H9 (cell line): ENCODE data around the gene LPP. TPM values are rescaled to one million over a fixed set of nuclear protein-coding genes. Genes with fewer than 3 reads are reported as not detected.

ENCODE experiments used
- DNase-seq: peaks from one replicate; pipeline ENCODE4 v3.0.0-alpha.2; 2017
- H2AFZ ChIP-seq: one replicate; pipeline ENCODE4 v1.6.1; 2013; ENCODE audit warnings: mild to moderate bottlenecking, low read length, control low read depth, moderate library complexity
- H2AK5ac ChIP-seq: 2 replicates; pipeline ENCODE4 v1.6.1; 2013; ENCODE audit warnings: low read length, control low read depth, mixed read lengths; ENCODE audit not compliant: insufficient read length
- H2BK120ac ChIP-seq: one replicate; pipeline ENCODE4 v1.6.1; 2013; ENCODE audit warnings: low read depth, mild to moderate bottlenecking, low read length, control low read depth, inconsistent platforms; ENCODE audit not compliant: poor library complexity, severe bottlenecking
- H2BK12ac ChIP-seq: 2 replicates; pipeline ENCODE4 v1.6.1; 2013; ENCODE audit warnings: low read length, control low read depth, mixed read lengths, low read depth; ENCODE audit not compliant: insufficient read length
- H2BK15ac ChIP-seq: 2 replicates; pipeline ENCODE4 v1.6.1; 2013; ENCODE audit warnings: low read depth, low read length, control low read depth
- H2BK20ac ChIP-seq: one replicate; pipeline ENCODE4 v1.6.1; 2013; ENCODE audit warnings: low read depth, mild to moderate bottlenecking, low read length, control low read depth, inconsistent platforms; ENCODE audit not compliant: poor library complexity, severe bottlenecking
- H2BK5ac ChIP-seq: 2 replicates; pipeline ENCODE4 v1.6.1; 2013; ENCODE audit warnings: low read length, control low read depth, mixed read lengths; ENCODE audit not compliant: insufficient read length
- H3K14ac ChIP-seq: 2 replicates; pipeline ENCODE4 v1.6.1; 2013; ENCODE audit warnings: low read length, control low read depth; ENCODE audit not compliant: insufficient read depth
- H3K18ac ChIP-seq: 2 replicates; pipeline ENCODE4 v1.6.1; 2013; ENCODE audit warnings: low read depth, mild to moderate bottlenecking, mixed read lengths, low read length, control low read depth; ENCODE audit not compliant: insufficient read length
- H3K23ac ChIP-seq: 2 replicates; pipeline ENCODE4 v1.6.1; 2013; ENCODE audit warnings: low read length, control low read depth, mixed read lengths, low read depth; ENCODE audit not compliant: insufficient read length
- H3K23me2 ChIP-seq: 2 replicates; pipeline ENCODE4 v1.6.1; 2013; ENCODE audit warnings: low read depth, mild to moderate bottlenecking, mixed read lengths, low read length, control low read depth; ENCODE audit not compliant: insufficient read length, poor library complexity, severe bottlenecking
- H3K27ac ChIP-seq: 2 replicates; pipeline ENCODE4 v1.5.1; 2013; ENCODE audit warnings: low read length, control low read depth, mixed read lengths, low read depth; ENCODE audit not compliant: insufficient read length
- H3K27me3 ChIP-seq: 2 replicates; pipeline ENCODE4 v1.6.1; 2013; ENCODE audit warnings: low read length, control low read depth, inconsistent platforms; ENCODE audit not compliant: insufficient read depth
- H3K4ac ChIP-seq: 2 replicates; pipeline ENCODE4 v1.6.1; 2013; ENCODE audit warnings: low read depth, mild to moderate bottlenecking, control low read depth, inconsistent platforms, low read length, moderate library complexity
- H3K4me1 ChIP-seq: 2 replicates; pipeline ENCODE4 v1.6.1; 2013; ENCODE audit warnings: low read length, control low read depth, inconsistent platforms; ENCODE audit not compliant: insufficient read depth
- H3K4me2 ChIP-seq: 2 replicates; pipeline ENCODE4 v1.6.1; 2013; ENCODE audit warnings: low read length, control low read depth, mixed read lengths; ENCODE audit not compliant: insufficient read length, insufficient read depth
- H3K56ac ChIP-seq: 2 replicates; pipeline ENCODE4 v1.6.1; 2013; ENCODE audit warnings: low read depth, mild to moderate bottlenecking, mixed read lengths, low read length, control low read depth; ENCODE audit not compliant: insufficient read length
- H3K79me1 ChIP-seq: 2 replicates; pipeline ENCODE4 v1.6.1; 2013; ENCODE audit warnings: low read depth, mild to moderate bottlenecking, moderate library complexity, low read length, control low read depth, inconsistent platforms; ENCODE audit not compliant: insufficient read depth, poor library complexity, severe bottlenecking
- H3K79me2 ChIP-seq: 2 replicates; pipeline ENCODE4 v1.6.1; 2013; ENCODE audit warnings: low read length, control low read depth, inconsistent platforms; ENCODE audit not compliant: insufficient read depth
- H3K9ac ChIP-seq: 2 replicates; pipeline ENCODE4 v1.6.1; 2013; ENCODE audit warnings: low read length, control low read depth, mixed read lengths; ENCODE audit not compliant: insufficient read length; ENCODE audit errors: extremely low read depth
- H3K9me3 ChIP-seq: one replicate; pipeline ENCODE4 v1.6.1; 2013; ENCODE audit warnings: low read depth, low read length, inconsistent platforms; ENCODE audit not compliant: control insufficient read depth
- H3T11ph ChIP-seq: one replicate; pipeline ENCODE4 v1.6.1; 2013; ENCODE audit warnings: mild to moderate bottlenecking, low read length, control low read depth, inconsistent platforms
- H4K20me1 ChIP-seq: one replicate; pipeline ENCODE4 v1.6.1; 2013; ENCODE audit not compliant: control insufficient read depth, insufficient read length, insufficient read depth
- H4K5ac ChIP-seq: 2 replicates; pipeline ENCODE4 v1.6.1; 2013; ENCODE audit warnings: low read depth, mild to moderate bottlenecking, mixed read lengths, low read length, control low read depth; ENCODE audit not compliant: insufficient read length
- H4K8ac ChIP-seq: replicated peaks from 2 replicates; pipeline ENCODE4 v1.6.1; 2013; ENCODE audit warnings: low read length, control low read depth, mixed read lengths, low read depth; ENCODE audit not compliant: insufficient read length
- H4K91ac ChIP-seq: 2 replicates; pipeline ENCODE4 v1.6.1; 2013; ENCODE audit warnings: low read depth, mild to moderate bottlenecking, moderate library complexity, mixed read lengths, low read length, control low read depth; ENCODE audit not compliant: insufficient read length
- H3K27ac Mint-ChIP-seq, 3 experiments: 2 replicates in 2 of 3; 3 replicates in 1 of 3; pipeline ENCODE4 v1.8.0; 2020 to 2021; ENCODE audit warnings: mixed read lengths in 3 of 3, mild to moderate bottlenecking in 1 of 3, moderate library complexity in 1 of 3
- H3K27me3 Mint-ChIP-seq: 2 replicates; pipeline ENCODE4 v1.8.0; 2021; ENCODE audit warnings: low read depth, mild to moderate bottlenecking, moderate library complexity, mixed read lengths
- H3K36me3 Mint-ChIP-seq, 3 experiments: 2 replicates in 2 of 3; 3 replicates in 1 of 3; pipeline ENCODE4 v1.8.0; 2020 to 2021; ENCODE audit warnings: low read depth in 3 of 3, mixed read lengths in 3 of 3; ENCODE audit not compliant: insufficient read depth in 1 of 3
- H3K4me1 Mint-ChIP-seq, 2 experiments: 2 replicates each; pipeline ENCODE4 v1.8.0; 2020; ENCODE audit warnings: mixed read lengths in 2 of 2
- H3K4me3 Mint-ChIP-seq, 2 experiments: 2 replicates in 1 of 2; 3 replicates in 1 of 2; pipeline ENCODE4 v1.8.0; 2020 to 2021; ENCODE audit warnings: mild to moderate bottlenecking in 2 of 2, mixed read lengths in 2 of 2, moderate library complexity in 1 of 2
- H3K9me3 Mint-ChIP-seq, 2 experiments: 2 replicates in 1 of 2; 3 replicates in 1 of 2; pipeline ENCODE4 v1.8.0; 2020; ENCODE audit warnings: mild to moderate bottlenecking in 2 of 2, mixed read lengths in 2 of 2, moderate library complexity in 1 of 2
- CTCF ChIP-seq: fragments of 200-600 bp; sonication (generic); conservative IDR thresholded peaks from 3 replicates; pipeline ENCODE4 v1.8.0; 2021; ENCODE audit warnings: antibody characterized with exemption, mild to moderate bottlenecking
- WGBS: extraction: QIAGEN DNeasy Blood & Tissue Kit; methylation state at CpG from one replicate; pipeline ENCODE4 v1.1.7; 2013; ENCODE audit warnings: missing lambda C conversion rate, low lambda C conversion rate, mixed read lengths; ENCODE audit not compliant: insufficient read length; ENCODE audit errors: extremely low coverage; 5-methylcytosine and 5-hydroxymethylcytosine counted together
- total RNA-seq: library from RNA; stranded (reverse); gene quantifications from 2 replicates; pipeline ENCODE4 v1.2.1, GENCODE V29; 2021

The LPP gene
- total RNA-seq, 1 experiment from 2014 or later = 64.6 TPM

- Histone ChIP-seq H3K4ac (no peak overlapping the region), H3K9me3 (no peaks in the 10 kb centered on the region), H3K79me2 (no peaks in the 10 kb centered on the region; the same call in 1 of the 2 replicates), H3K18ac (no peak overlapping the region), H2AK5ac (no peak overlapping the region), H4K5ac (no peak overlapping the region), H3K27me3 (no peaks in the 10 kb centered on the region), H3T11ph (no peak overlapping the region), H3K23ac (no peak overlapping the region), H3K4me1 (no peaks in the 10 kb centered on the region; the same call in 1 of the 2 replicates), H3K4me2 (no peak overlapping the region), H2AFZ (no peak overlapping the region), H2BK5ac (no peak overlapping the region), H4K20me1 (no peaks in the 10 kb centered on the region), H2BK15ac (no peak overlapping the region), H4K91ac (no peak overlapping the region), H3K27ac (no peak overlapping the region), H3K79me1 (no peaks in the 10 kb centered on the region), H4K8ac (no peak overlapping the region), H3K23me2 (no peaks in the 10 kb centered on the region), H3K56ac (no peak overlapping the region), H2BK120ac (no peak overlapping the region), H3K14ac (no peak overlapping the region), H3K9ac (no peak overlapping the region), H2BK20ac (no peak overlapping the region), H2BK12ac (no peak overlapping the region)
- WGBS = no CpG with 5 or more reads among the region's 7 CpGs
- no peaks in the 10 kb centered on the region; a peak in 1 of 7 replicates for H3K36me3 Mint-ChIP-seq
- H3K27ac Mint-ChIP-seq = no peak overlapping the region
- no peak for DNase-seq
- no peaks in the 10 kb centered on the region for H3K27me3 Mint-ChIP-seq
- no peaks in the 10 kb centered on the region for H3K9me3 Mint-ChIP-seq
- no peak overlapping the region for H3K4me3 Mint-ChIP-seq
- peaks cover 16% of the 10 kb centered on the region in 2 experiments for H3K4me1 Mint-ChIP-seq
- TF ChIP-seq CTCF = no peak
Observed at GRCh38 chr3:188241072-188241471, 87.1 kb downstream of the LPP start.
